Right renal cortex interstitium (tissue), 3 donors: ENCODE data around the gene TXK. TPM values are rescaled to one million over a fixed set of nuclear protein-coding genes. Genes with fewer than 3 reads are reported as not detected.

Experiments used
- DNase-seq, 3 donors: peaks; one replicate each; pipeline ENCODE4 v3.0.0-alpha.2; 2013; ENCODE audit warnings: low read depth in 3 of 3, low spot score in 2 of 3
- polyA plus RNA-seq, 3 donors: library from polyadenylated mRNA; unstranded; fragments of 120-200 nt; gene quantifications; one replicate each; pipeline ENCODE4 v1.2.1, GENCODE V29; 2013; ENCODE audit not compliant: insufficient read length in 3 of 3

Gene TXK
- polyA plus RNA-seq, 3 donors, result 1.0 to 2.0 (median 1.8) TPM

GRCh38 chr4:48108309-48109073, 25.6 kb downstream of the TXK start:
- no peak for DNase-seq

DNA sequence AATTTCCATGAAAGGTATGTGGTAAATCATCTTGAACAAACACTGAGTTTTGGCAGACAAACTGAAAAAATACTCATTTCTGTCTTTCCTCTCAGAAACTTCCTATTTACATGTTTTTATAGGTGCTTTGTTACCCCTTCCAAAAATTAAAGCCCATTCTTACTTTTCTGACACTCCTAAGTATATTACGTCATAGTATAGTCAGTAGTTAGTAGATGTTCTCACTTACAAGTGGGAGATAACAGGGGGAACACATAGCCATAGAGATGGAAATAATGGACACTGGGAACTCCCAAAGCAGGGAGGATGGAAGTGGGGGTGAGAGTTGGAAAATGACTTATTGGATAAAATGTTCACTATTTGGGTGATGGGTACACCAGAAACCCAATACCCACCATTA, 28.8 kb downstream of the TXK start:
- DNase-seq, result no peak

- no peak for DNase-seq
These were observed 30.4 kb downstream of the TXK start for GRCh38 chr4:48103483-48104139.

DNA sequence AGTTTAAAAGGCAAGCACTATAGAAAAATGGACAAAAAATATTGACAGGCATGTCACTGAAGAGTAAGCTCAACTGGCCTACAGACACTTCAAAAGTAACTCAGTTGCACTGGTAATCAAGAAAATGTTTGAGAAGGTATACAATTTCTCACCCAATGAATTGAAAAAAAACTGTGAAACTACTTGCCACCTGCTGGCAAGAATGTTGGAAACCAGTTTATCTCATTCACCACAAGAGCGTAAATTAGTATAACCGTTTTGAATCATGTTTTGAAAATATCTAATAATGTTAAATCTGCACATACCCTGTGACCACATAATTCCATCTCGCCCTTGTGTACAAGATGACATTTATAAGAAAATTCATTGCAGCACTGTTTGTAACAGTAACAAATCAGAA, 31.7 kb downstream of the TXK start:
- no peak for DNase-seq

- no peak for DNase-seq
These were observed 33.8 kb downstream of the TXK start for GRCh38 chr4:48100256-48100655.

GRCh38 chr4:48095441-48095840, 38.6 kb downstream of the TXK start:
- DNase-seq, result no peak

DNA sequence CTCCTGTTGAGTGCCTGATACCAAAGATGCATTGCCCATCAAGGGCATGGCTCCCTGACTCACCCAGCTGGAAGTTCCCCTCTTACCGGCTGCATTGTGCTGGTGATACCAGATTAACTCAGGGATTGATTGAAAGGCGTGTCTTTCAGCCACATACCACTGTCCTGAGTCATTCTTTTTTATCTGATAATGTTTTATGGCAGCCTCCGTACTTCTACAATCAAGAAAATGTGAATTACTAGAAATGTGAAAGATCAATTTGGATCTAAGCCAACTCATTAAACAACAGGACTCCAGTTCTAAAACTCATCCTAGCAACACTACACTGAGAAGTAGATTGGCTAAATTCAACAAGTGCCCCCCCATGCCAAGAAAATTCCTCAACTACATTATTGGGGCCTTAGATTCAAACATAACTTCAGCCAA, 40.0 kb downstream of the TXK start:
- no peak for DNase-seq

GRCh38 chr4:48090621-48091020, 43.4 kb downstream of the TXK start:
- no peak for DNase-seq

DNA sequence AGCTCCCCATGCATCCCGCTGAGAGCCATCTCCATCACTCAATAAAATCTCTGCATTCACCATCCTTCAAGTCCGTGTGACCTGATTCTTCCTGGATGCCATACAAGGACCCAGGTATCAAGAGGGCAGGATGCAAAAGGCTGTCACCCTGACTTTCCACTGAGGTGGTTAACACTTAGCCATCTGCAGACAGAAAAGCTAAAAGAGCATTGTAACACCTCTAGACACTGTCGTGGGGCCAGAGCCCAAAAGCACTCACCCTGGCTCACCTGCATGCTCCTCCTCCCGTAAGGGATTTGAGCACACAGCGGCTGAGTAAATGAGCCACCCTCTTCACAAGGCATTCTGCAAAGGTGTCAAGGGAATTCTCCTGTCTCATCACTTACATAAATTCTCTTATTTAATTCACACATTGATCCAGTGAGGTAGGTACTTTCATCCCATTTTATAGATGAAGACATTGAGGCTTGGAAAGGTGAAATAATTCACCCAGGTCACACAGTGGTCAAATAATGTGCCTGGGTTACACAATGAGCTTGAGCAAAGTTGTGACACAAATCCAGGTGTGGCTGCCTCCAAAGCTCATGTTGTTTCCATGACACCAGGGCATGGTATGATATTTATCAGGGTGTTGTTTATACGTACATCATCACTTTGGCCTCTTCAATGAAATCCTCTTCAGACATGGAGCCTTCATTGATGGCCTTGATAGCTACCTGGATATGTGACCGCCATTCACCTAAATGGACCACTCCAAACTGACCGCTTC, 48.0 kb downstream of the TXK start:
- no peak for DNase-seq

DNA sequence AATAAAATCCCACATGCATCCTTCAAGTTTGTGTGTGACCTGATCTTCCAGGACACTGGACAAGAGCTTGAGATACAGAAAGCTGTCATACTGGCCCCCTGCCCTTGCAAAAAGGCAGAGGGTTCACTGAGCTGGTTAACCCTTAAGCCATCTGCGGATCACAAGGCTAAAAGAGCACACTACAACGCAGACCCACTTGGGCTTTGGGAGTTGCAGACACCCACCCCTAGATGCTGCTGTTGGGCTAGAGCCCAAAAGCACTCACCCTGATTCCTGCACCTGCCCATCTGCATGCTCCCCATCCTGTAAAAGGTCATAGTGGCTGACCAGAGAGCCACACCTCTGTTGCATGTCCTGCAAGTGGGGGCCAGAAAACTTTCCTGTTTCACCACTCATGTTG, 51.1 kb downstream of the TXK start:
- no peak for DNase-seq

- no peak for DNase-seq
These were observed 52.9 kb downstream of the TXK start for GRCh38 chr4:48081196-48081595.

DNA sequence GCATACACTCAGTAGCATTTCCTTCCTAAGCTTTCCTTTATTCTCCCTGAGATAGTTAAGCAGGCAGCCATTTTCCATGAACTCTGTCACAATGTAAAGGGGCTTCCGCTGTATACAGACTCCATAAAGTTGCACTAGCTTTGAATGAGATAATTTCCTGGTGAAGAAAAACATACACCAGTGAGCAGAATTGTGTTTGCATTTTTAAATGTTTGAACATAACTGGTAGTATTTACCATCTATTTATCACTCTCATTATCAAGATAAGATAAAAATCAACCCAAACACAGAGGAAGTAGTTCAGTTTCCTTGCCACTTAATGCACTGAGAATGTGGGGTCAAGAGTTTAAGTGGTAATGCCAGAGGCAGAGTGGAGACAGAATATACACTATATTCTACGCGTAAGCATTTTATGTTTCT, 54.1 kb downstream of the TXK start:
- no peak for DNase-seq

GRCh38 chr4:48078862-48079655, 55.0 kb downstream of the TXK start:
- no peak for DNase-seq

- no peak for DNase-seq
These were observed 55.6 kb downstream of the TXK start for GRCh38 chr4:48078425-48078824.

DNA sequence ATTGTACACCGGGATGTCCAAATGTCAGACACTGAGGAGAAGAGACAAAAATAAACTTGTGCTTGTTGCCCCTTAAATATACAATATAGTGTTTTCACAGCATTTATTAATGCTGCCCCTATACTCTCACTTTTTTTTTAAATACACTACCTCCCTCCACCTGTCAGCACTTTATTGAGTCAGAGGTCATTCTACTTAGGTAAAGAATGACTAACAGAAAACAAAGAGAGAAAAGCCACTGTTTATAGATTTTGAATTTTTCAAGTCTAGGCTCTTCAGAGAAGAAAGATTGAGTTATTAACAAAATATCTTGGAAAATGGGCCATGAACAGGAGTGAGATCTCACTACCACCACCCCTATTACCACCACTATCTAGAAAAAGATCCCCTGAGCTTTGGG, 59.4 kb downstream of the TXK start:
- no peak for DNase-seq

GRCh38 chr4:48073567-48074103, 60.4 kb downstream of the TXK start:
- no peak for DNase-seq

DNA sequence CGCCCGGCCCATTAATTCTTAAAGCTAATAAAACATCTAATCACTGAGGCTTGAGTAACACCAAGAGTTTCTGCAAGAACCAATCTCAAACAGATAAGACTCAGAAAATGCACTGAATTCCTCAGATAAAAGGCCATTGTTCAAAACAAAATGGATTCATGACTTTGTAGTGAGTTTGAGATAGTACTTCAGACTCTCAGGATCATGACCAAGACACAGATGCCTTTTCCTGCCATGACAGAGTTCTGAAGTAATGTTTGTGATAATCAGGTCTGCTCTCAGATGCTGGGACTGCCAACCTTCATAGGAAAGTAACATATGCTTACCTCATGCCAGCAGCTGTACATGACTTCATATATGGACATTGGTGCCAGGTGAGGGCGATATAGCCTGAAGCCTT, 62.9 kb downstream of the TXK start:
- DNase-seq, result no peak

GRCh38 chr4:48069026-48069425, 65.0 kb downstream of the TXK start:
- no peak for DNase-seq

GRCh38 chr4:48068182-48068581, 65.9 kb downstream of the TXK start:
- no peak for DNase-seq

GRCh38 chr4:48067536-48067935, 66.5 kb downstream of the TXK start:
- no peak for DNase-seq
